Osteocyte (in vitro differentiated cells): Measurements from ENCODE around the gene TCF3. TPM values are rescaled to one million over a fixed set of nuclear protein-coding genes. Genes with fewer than 3 reads are reported as not detected.
"Not testable (repeated sequence)": the region's sequence is repeated elsewhere in the genome, so short reads cannot be mapped to it uniquely, and the experiment has no call there.

ENCODE experiments used
- DNase-seq: peaks from one replicate; pipeline ENCODE4 v3.0.0; 2021; ENCODE audit warnings: mixed read lengths; ENCODE audit not compliant: unreplicated experiment; ENCODE audit errors: extremely low spot score
- H3K27ac Mint-ChIP-seq: one replicate; pipeline ENCODE4 v1.8.0; 2021; ENCODE audit warnings: mild to moderate bottlenecking, mixed read lengths; ENCODE audit not compliant: unreplicated experiment
- H3K27me3 Mint-ChIP-seq: one replicate; pipeline ENCODE4 v1.8.0; 2021; ENCODE audit warnings: mixed read lengths; ENCODE audit not compliant: unreplicated experiment
- H3K36me3 Mint-ChIP-seq: one replicate; pipeline ENCODE4 v1.8.0; 2021; ENCODE audit warnings: mixed read lengths; ENCODE audit not compliant: unreplicated experiment
- H3K4me1 Mint-ChIP-seq: one replicate; pipeline ENCODE4 v1.8.0; 2021; ENCODE audit warnings: mixed read lengths; ENCODE audit not compliant: unreplicated experiment
- H3K4me3 Mint-ChIP-seq: one replicate; pipeline ENCODE4 v1.8.0; 2021; ENCODE audit warnings: mild to moderate bottlenecking, moderate library complexity, mixed read lengths; ENCODE audit not compliant: unreplicated experiment
- H3K9me3 Mint-ChIP-seq: one replicate; pipeline ENCODE4 v1.8.0; 2021; ENCODE audit warnings: mixed read lengths; ENCODE audit not compliant: unreplicated experiment
- CTCF ChIP-seq: fragments of 200-600 bp; sonication (generic); IDR thresholded peaks from 2 replicates; pipeline ENCODE4 v1.5.0; 2021; ENCODE audit warnings: antibody characterized with exemption, mild to moderate bottlenecking, moderate library complexity
- total RNA-seq: library from RNA; stranded (reverse); gene quantifications from 2 replicates; pipeline ENCODE4 v1.2.1, GENCODE V29; 2021

TCF3 gene
- total RNA-seq, 1 donor from 2014 or later, result 180 TPM

DNA sequence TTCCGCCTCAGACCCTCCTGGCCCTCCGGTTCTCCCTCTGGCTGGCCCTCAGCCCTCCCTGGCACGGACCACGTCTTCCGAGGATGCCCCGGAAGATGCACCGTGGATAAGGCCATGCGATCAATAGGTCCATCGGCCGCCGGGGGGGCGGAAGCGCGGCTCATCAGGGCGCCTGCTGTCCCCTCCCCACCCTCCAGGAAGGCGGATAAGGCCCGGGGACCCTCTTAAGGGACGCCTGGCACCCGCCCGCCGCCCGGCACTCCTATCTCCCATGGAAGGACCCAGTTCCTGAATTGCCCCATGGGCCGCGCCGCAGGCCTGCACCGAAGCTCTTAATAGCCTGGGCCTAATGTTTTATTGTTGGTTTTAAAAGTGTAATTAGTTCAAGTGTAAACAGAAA, 46.2 kb upstream of the TCF3 start:
- Mint-ChIP-seq H3K27me3 (peaks cover 26% of the 10 kb centered on the region), H3K4me1 (no peaks in the 10 kb centered on the region), H3K9me3 (no peaks in the 10 kb centered on the region), H3K36me3 (no peaks in the 10 kb centered on the region), H3K4me3 (no peak overlapping the region), H3K27ac (no peak overlapping the region)
- no peak for DNase-seq
- no peak for TF ChIP-seq CTCF

- not testable (repeated sequence) for H3K27ac Mint-ChIP-seq, H3K4me1 Mint-ChIP-seq, H3K9me3 Mint-ChIP-seq, DNase-seq, H3K4me3 Mint-ChIP-seq, H3K36me3 Mint-ChIP-seq
- H3K27me3 Mint-ChIP-seq, result peaks cover 22% of the 10 kb centered on the region
Measured at GRCh38 chr19:1695481-1695880, 43.1 kb upstream of the TCF3 start.

DNA sequence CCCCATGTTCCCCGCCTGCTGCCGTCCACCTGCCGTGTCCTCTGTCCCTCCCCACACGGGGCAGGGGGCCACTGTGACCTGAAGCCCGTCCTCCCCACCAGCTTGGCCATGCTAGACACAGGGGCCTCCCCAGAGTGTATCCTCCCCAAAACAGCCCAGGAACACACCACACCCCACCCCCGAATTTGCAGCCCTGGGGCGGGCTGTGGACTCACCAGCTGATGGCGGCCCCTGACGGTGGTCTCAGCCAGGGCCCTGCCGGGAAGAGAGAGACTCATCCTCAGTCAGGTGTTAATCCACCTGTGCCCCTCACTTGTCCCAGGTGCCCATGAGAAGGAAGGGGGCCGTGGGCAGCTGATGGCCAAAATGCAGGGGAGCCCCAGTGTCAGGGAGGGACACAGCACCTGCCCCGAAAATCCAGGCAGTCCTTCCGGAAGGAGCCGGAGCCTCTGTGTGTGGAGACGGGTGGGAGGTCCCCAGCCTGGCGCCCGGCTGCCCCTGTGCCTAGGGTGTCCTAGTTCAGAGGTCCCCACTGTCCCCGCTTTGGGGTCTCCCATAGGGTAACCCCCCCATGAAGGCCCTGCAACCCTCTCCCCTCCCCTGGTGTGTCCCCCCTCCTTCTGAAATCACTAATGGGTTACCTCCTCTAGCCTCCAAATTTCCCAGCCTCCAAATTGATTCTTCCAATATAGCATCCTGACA, 39.3 kb upstream of the TCF3 start:
- no peaks in the 10 kb centered on the region for H3K36me3 Mint-ChIP-seq
- TF ChIP-seq CTCF, result no peak
- DNase-seq, result no peak
- H3K4me3 Mint-ChIP-seq, result no peak overlapping the region
- peaks cover 4% of the 10 kb centered on the region for H3K4me1 Mint-ChIP-seq
- H3K27me3 Mint-ChIP-seq, result peaks cover 31% of the 10 kb centered on the region
- no peak overlapping the region for H3K27ac Mint-ChIP-seq
- H3K9me3 Mint-ChIP-seq, result no peaks in the 10 kb centered on the region

DNA sequence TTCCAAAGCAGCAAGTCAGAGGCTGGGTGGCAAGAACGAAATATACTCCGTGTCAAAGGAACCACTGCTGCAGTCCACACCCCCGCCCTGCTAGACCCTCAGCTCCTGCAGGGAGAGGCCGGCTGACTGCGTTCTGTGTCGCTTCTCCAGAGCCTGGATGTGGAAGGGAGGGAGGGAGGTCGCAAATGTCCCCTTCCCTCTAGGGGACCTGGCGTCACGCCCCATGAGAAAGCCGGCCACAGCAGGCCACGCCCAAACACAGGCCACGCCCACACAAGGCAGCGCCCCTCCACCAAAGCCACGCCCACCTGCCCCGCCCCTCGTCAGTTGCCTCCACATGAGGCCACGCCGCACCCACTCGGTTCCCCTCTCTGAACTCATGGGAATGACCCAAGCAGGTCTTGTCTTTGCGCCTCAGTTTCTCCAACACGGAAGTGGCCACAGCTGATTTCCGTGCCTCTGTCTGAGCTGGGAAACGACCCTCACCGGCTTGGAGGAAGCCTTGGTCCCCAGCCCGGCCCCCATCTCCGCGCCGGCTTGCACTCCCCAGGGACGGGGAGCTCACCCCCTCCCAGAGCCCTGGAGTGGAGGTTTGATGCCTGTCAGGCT, 38.4 kb upstream of the TCF3 start:
- no peak overlapping the region for H3K27ac Mint-ChIP-seq
- no peak for TF ChIP-seq CTCF
- no peaks in the 10 kb centered on the region for H3K9me3 Mint-ChIP-seq
- no peak for DNase-seq
- H3K36me3 Mint-ChIP-seq, result no peaks in the 10 kb centered on the region
- peaks cover 31% of the 10 kb centered on the region for H3K27me3 Mint-ChIP-seq
- H3K4me1 Mint-ChIP-seq, result peaks cover 4% of the 10 kb centered on the region
- no peak overlapping the region for H3K4me3 Mint-ChIP-seq

DNA sequence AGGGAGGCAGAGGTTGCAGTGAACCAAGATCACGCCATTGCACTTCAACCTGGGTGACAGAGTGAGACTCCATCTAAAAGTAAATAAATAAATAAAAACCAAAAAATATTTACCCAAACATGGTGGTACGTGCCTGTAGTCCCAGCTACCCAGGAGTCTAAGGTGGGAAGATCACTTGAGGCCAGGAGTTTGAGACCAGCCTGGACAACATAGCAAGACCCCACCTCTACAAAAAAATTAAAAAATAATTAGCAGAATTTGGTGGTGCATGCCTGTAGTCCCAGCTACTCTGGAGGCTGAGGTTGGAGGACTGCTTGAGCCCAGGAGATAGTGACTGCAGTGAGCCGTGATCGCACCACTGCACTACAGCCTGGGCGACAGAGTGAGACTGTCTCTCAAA, 33.4 kb upstream of the TCF3 start:
- not testable (repeated sequence) for H3K4me3 Mint-ChIP-seq, H3K4me1 Mint-ChIP-seq, H3K36me3 Mint-ChIP-seq, H3K9me3 Mint-ChIP-seq, H3K27ac Mint-ChIP-seq, DNase-seq
- H3K27me3 Mint-ChIP-seq, result peaks cover 19% of the 10 kb centered on the region

DNA sequence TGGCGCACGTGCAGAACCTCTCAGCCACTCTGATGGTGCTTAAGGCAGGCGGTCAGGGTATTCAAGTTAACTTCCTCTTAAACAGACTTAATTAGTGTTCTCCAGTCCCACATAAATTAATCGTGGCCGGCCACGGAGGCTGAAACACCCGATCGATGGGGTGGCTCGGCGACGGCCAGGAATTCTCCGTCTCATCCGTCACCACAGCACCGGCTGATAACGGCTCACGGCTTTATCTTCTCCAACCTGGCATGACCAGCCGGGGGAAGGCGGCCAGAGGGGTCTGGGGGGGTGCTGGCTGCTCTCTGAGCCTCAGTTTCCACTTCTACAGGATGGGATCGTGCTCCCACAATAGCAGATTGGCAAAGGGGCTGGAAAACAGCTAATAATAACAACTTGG, 32.6 kb upstream of the TCF3 start:
- H3K4me3 Mint-ChIP-seq, result no peak overlapping the region
- peaks cover 19% of the 10 kb centered on the region for H3K27me3 Mint-ChIP-seq
- DNase-seq, result no peak
- H3K27ac Mint-ChIP-seq, result no peak overlapping the region
- H3K36me3 Mint-ChIP-seq, result no peaks in the 10 kb centered on the region
- no peaks in the 10 kb centered on the region for H3K9me3 Mint-ChIP-seq
- H3K4me1 Mint-ChIP-seq, result peaks cover 1% of the 10 kb centered on the region
- no peak for TF ChIP-seq CTCF
